HepG2 (cell line): ENCODE data around the gene PARP6. TPM values are rescaled to one million over a fixed set of nuclear protein-coding genes. Genes with fewer than 3 reads are reported as not detected.

ENCODE experiments used
- ARID4A ChIP-seq: sonication (generic); formaldehyde crosslinking; IDR thresholded peaks from 2 replicates; pipeline ENCODE4 v1.5.0; 2020; ENCODE audit warnings: mild to moderate bottlenecking, missing genetic modification reagents, borderline replicate concordance
- HINFP ChIP-seq: sonication (generic); formaldehyde crosslinking; IDR thresholded peaks from 2 replicates; pipeline ENCODE4 v1.4.0; 2020; ENCODE audit warnings: low read depth, mild to moderate bottlenecking, missing genetic modification reagents
- IKZF1 ChIP-seq: fragments of 450-650 bp; IDR thresholded peaks from 2 replicates; pipeline ENCODE4 v1.7.1; 2016
- REXO4 ChIP-seq: sonication (generic); formaldehyde crosslinking; IDR thresholded peaks from 2 replicates; pipeline ENCODE4 v1.8.0; 2022; ENCODE audit warnings: missing genetic modification reagents, mild to moderate bottlenecking, borderline replicate concordance
- RORA ChIP-seq: sonication (generic); formaldehyde crosslinking; IDR thresholded peaks from 2 replicates; pipeline ENCODE4 v1.5.0; 2020; ENCODE audit warnings: mild to moderate bottlenecking, missing genetic modification reagents, moderate library complexity
- SOX5 ChIP-seq: IDR thresholded peaks from 2 replicates; pipeline ENCODE4 v1.6.1; 2016; ENCODE audit warnings: borderline replicate concordance
- ZHX2 ChIP-seq, 2 experiments: sonication (generic) in 1 of 2; formaldehyde crosslinking in 1 of 2; IDR thresholded peaks; 2 replicates each; pipeline versions ENCODE4 v1.6.1 to v1.9.0; 2014 to 2022; ENCODE audit warnings: antibody characterized with exemption in 1 of 2, borderline replicate concordance in 1 of 2, inconsistent platforms in 1 of 2, low read depth in 1 of 2, missing genetic modification reagents in 1 of 2
- ZNF124 ChIP-seq: sonication (generic); formaldehyde crosslinking; IDR thresholded peaks from 2 replicates; pipeline ENCODE4 v1.4.0; 2020; ENCODE audit warnings: missing genetic modification reagents
- ZNF329 ChIP-seq: sonication (generic); formaldehyde crosslinking; IDR thresholded peaks from 2 replicates; pipeline ENCODE4 v1.9.0; 2021; ENCODE audit warnings: low read depth, mild to moderate bottlenecking, missing genetic modification reagents
- ZNF773 ChIP-seq: sonication (generic); formaldehyde crosslinking; IDR thresholded peaks from 2 replicates; pipeline ENCODE4 v1.4.0; 2020; ENCODE audit warnings: missing genetic modification reagents, borderline replicate concordance
- polyA plus RNA-seq, 8 experiments: library from polyadenylated mRNA; depleted of rRNA in 3 of 8; stranded (reverse) in 7 of 8; unstranded in 1 of 8; fragments of >200 nt; fragmentation: Illumina TruSeq in 4 of 8; extraction: Trizol in 4 of 8; gene quantifications; 2 replicates each; pipeline versions ENCODE4 v1.2.1 to v1.2.3, GENCODE V29; 2011 to 2016; ENCODE audit warnings: low read depth in 4 of 8, missing spikeins in 1 of 8, mixed read lengths in 1 of 8; ENCODE audit not compliant: insufficient read depth in 1 of 8
- total RNA-seq, 5 experiments: library from RNA; depleted of rRNA; stranded (reverse); fragments of >200 nt; fragmentation: Illumina TruSeq; extraction: Trizol; gene quantifications; 2 replicates each; pipeline ENCODE4 v1.2.3, GENCODE V29; 2016; ENCODE audit warnings: low read depth in 1 of 5

PARP6 gene
- total and polyA plus RNA-seq, 2 of the 13 experiments (the other 11 are each of a cell fraction or from before 2014, with no cell fraction given) = 0.22 to 0.87 TPM

- TF ChIP-seq ZHX2 (IDR thresholded peaks at IDR 0.05; ENCODE audit: low read depth) (peak; percentile 17; the same call in 1 of the 2 replicates), ZHX2 (CRISPR knock-in tag; IDR thresholded peaks at IDR 0.05; ENCODE audit: borderline replicate concordance) (no peak; the same call in 1 of the 2 replicates), ARID4A (peak; percentile 45), ZNF329 (CRISPR knock-in tag) (no peak; the same call in 1 of the 2 replicates), ZNF773 (CRISPR knock-in tag) (no peak), ZNF124 (no peak), SOX5 (CRISPR knock-in tag) (peak; percentile 47; the same call in 1 of the 2 replicates), REXO4 (no peak), RORA (no peak), IKZF1 (no peak), HINFP (no peak)
Measured at GRCh38 chr15:72230197-72231065, 41.9 kb downstream of the PARP6 start (continued).
